Dedifferentiated amniotic fluid mesenchymal stem cell (primary cell): Measurements from ENCODE around the gene SUB1.

Experiments
- DNase-seq: peaks from one replicate; pipeline ENCODE4 v3.0.0-alpha.2; 2016; ENCODE audit errors: extremely low spot score

The SUB1 gene

GRCh38 chr5:32642276-32643002, 57.1 kb downstream of the SUB1 start:
- no peak for DNase-seq

- no peak for DNase-seq
Observed at GRCh38 chr5:32645246-32645645, 59.9 kb downstream of the SUB1 start.

DNA sequence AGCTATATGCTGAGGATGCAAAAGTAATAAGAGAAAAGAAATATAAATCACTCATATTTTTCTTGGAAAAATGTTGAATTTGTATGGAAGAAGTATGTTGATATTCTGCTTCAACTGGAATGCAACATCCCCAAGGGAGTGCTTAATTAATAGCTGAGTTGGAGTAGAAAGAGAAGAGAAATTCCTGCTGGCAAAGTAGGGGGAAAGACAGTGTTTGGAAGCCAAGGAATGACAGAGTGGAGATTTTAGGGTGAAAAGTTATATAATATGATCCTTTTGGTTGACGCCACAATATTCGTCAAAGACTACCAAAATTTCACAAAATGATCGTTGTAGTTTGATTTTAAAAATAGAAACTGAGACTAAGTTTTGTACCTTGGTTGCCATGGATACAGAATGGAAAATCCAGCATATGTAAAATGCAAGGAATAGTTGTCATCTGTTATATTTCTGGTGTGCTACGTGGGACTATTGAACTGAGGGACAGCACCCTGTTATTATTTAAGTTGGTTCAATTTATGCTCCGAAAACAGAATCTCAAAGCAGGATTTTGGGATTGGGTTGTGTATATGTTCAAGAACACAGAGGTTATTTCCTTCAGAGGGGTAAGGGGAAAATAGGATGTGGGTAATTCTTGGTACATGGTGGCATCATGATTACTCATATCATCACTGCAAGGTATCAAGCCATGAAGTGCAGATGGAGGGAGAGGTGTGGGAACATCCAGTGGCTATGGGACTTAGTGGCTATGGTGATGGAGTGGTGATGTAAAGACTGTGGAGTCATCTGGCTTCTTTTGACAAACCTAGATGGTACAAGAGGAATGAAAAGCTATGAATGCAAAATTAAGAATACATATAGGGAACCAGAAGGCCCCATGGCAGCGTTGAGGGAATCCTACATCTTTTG, 61.0 kb downstream of the SUB1 start:
- DNase-seq: no peak

DNA sequence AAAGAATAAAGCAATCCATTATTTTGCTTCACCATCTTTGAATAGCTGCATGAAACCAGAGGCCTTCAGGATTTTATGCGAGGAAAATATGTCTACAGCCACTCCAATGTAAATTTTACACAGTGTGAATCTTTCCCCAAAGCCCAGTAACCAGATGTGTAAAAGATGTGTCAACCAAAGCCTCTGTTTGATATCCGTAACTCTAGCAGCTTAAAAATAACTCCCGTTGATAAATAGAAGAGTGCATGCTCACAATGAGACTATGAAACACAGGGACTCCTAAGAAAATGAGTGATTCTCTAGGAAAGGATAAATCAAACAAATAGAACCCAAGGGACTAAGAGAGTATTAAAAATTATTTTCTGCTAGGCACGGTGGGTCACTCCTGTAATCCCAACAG, 65.7 kb downstream of the SUB1 start:
- DNase-seq: no peak

DNA sequence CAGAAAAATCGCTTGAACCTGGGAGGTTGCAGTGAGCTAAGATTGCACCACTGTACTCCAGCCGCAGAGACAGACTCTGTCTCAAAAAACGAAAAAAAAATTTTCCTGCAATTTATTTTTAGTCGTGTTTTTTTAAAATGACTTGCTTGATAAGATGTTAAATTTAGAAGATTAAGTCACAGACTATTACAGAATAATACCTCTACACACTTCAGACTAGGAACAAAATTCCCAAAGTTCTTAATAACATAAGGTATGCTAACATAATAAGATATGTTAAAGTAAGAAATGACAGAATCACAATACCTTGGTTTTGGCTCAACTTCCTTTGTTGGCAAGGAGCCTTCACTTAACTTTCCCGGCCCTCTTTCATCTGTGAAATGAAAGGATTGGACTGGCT, 66.3 kb downstream of the SUB1 start:
- no peak for DNase-seq
